RWPE2 (cell line): Measurements from ENCODE around the gene DCST2.

Source experiments
- ATAC-seq: fragments of 200-7000 bp; cut with Tn5 transposase; 3 replicates; pipeline ENCODE4 v1.9.1; 2021; ENCODE audit warnings: low read depth
- DNase-seq: peaks from one replicate; pipeline ENCODE4 v3.0.0-alpha.2; 2020; ENCODE audit warnings: low spot score
- H3K27ac ChIP-seq: fragments of 450-650 bp; 2 replicates; pipeline ENCODE4 v1.5.1; 2017; ENCODE audit warnings: mild to moderate bottlenecking; ENCODE audit not compliant: poor library complexity, severe bottlenecking
- H3K27me3 ChIP-seq: fragments of 250-450 bp; sonication (Bioruptor Pico); 2 replicates; pipeline ENCODE4 v1.5.1; 2021; ENCODE audit warnings: mild to moderate bottlenecking, moderate library complexity; ENCODE audit not compliant: insufficient read depth, poor library complexity, severe bottlenecking
- H3K36me3 ChIP-seq: fragments of 250-450 bp; sonication (Bioruptor Pico); 2 replicates; pipeline ENCODE4 v1.5.1; 2020; ENCODE audit warnings: low read depth, mild to moderate bottlenecking, moderate library complexity
- H3K4me1 ChIP-seq: fragments of 250-450 bp; sonication (Bioruptor Pico); 2 replicates; pipeline ENCODE4 v1.5.1; 2021; ENCODE audit warnings: mild to moderate bottlenecking, moderate library complexity; ENCODE audit not compliant: insufficient read depth, poor library complexity, severe bottlenecking
- H3K4me3 ChIP-seq: fragments of 250-450 bp; sonication (Bioruptor Pico); 2 replicates; pipeline ENCODE4 v1.5.1; 2021; ENCODE audit warnings: mild to moderate bottlenecking, moderate library complexity; ENCODE audit not compliant: severe bottlenecking
- H3K9me3 ChIP-seq: fragments of 250-450 bp; sonication (Bioruptor Pico); 2 replicates; pipeline ENCODE4 v1.5.1; 2021; ENCODE audit warnings: mild to moderate bottlenecking, moderate library complexity; ENCODE audit not compliant: severe bottlenecking
- CTCF ChIP-seq: fragments of 450-650 bp; IDR thresholded peaks from one replicate; pipeline ENCODE4 v1.5.1; 2017; ENCODE audit warnings: mild to moderate bottlenecking, moderate library complexity; ENCODE audit not compliant: poor library complexity, severe bottlenecking

The DCST2 gene

DNA sequence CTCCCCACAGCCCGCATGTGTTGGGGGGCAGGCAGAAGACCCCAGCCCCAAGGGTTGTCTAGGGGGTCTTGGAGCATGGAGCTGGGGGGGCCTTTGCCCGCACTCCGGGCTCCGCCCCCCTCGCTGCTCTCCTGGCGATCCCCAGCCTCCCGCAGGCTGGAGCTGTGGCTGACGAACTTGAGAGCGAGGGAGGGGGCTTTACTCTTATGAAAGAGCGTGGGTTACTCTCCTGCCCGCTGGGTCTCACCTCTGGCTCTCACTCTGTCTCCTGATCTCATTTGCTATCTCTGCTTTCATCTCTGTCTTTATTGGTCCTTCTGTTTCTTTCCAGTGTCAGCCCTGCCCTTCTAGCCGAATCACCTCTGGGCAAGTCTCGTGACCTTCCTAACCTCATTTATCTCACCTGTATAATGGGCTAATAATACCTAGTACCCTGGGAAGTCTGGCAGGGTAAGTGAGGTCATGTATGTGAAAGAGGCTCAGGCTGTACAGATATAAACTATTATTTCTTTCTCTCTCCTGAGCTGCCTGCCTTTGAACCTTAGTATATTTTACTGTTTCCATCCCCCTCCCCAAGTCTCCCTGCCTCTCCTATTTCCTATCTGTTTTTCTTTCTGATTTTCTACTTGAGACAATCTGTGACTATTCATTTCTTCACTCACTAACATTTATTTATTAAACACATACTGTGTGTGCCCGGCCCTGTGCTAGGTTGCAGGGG is 30.7 kb upstream of the DCST2 start:
- no peak for DNase-seq
- peak; percentile 12 for ATAC-seq
- Histone ChIP-seq H3K27ac (peak overlapping the region; percentile 57), H3K27me3 (no peaks in the 10 kb centered on the region), H3K4me3 (peak overlapping the region; percentile 59), H3K9me3 (no peaks in the 10 kb centered on the region), H3K4me1 (no peaks in the 10 kb centered on the region), H3K36me3 (peaks cover 19% of the 10 kb centered on the region)
- TF ChIP-seq CTCF, result no peak

DNA sequence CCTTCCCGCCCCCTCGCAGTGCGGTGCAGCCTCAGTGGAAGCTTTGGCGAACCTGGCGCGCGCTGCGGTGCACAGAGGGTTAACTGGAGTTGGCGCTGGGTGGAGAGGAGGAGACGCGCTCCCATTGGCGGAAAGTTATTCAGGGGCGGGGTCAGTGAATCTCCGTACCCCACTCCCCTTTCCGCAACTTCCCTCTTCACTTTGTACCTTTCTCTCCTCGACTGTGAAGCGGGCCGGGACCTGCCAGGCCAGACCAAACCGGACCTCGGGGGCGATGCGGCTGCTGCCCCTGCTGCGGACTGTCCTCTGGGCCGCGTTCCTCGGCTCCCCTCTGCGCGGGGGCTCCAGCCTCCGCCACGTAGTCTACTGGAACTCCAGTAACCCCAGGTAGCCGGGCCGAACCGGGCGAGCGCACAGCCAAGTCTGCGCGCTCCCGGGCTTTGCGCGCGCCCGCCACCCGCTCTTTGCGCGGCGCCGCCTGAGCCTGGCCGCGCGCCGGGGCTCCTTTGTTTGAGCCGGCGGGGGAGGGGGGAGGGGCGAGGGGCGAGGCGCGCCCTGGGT is 30.0 kb upstream of the DCST2 start, which contains the start of gene EFNA4:
EFNA4 (plus strand) TSS at position 191 of the 561 bp plus-strand sequence; CDS start at position 275, 84 bp downstream.
- peak within 1 kb of the TSS; percentile 57 for H3K27ac ChIP-seq
- TF ChIP-seq CTCF, result no peak

GRCh38 chr1:155062702-155063411 is 29.3 kb upstream of the DCST2 start:
- no peaks in the 10 kb centered on the region for H3K9me3 ChIP-seq
- H3K36me3 ChIP-seq, result peaks cover 33% of the 10 kb centered on the region
- H3K4me3 ChIP-seq, result peak overlapping the region; percentile 59
- peak; percentile 6; the same call in 1 of the 3 replicates for ATAC-seq
- no peaks in the 10 kb centered on the region for H3K27me3 ChIP-seq
- no peaks in the 10 kb centered on the region for H3K4me1 ChIP-seq
- peak overlapping the region; percentile 57 for H3K27ac ChIP-seq
- TF ChIP-seq CTCF, result no peak
- peak; percentile 64 for DNase-seq

More for the DNA sequence above, 30.0 kb upstream of the DCST2 start, which contains the start of gene EFNA4:
- H3K9me3 ChIP-seq, result no peaks in the 10 kb centered on the region
- ATAC-seq (peak; percentile 80), DNase-seq (peak; percentile 89)
- peak within 1 kb of the TSS; percentile 59 for H3K4me3 ChIP-seq
- no peaks in the 10 kb centered on the region for H3K27me3 ChIP-seq
- no peaks in the 10 kb centered on the region for H3K4me1 ChIP-seq
- H3K36me3 ChIP-seq, result peaks cover 25% of the 10 kb centered on the region

DNA sequence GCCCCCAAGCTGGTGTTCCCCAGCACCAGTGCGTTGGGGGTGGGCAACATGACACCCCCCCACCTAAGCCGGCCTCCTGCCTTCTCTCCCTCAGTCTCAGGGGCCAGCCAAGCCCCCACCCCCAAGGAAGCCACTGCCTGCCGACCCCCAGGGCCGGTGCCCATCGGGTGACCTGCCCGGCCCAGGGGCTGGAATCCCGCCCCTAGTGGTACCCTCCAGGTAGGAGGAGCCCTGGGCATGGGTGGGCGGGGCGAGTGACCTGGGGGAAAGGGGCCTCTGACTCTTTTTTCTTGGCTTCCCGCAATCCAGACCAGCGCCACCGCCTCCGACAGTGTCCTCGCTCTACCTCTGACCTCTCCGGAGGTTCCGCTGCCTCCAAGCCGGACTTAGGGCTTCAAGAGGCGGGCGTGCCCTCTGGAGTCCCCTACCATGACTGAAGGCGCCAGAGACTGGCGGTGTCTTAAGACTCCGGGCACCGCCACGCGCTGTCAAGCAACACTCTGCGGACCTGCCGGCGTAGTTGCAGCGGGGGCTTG is 28.6 kb upstream of the DCST2 start:
- TF ChIP-seq CTCF, result no peak
- peak; percentile 70 for DNase-seq
- no peaks in the 10 kb centered on the region for H3K9me3 ChIP-seq
- ATAC-seq, result no peak
- peaks cover 39% of the 10 kb centered on the region for H3K36me3 ChIP-seq
- no peak overlapping the region for H3K4me3 ChIP-seq
- H3K27me3 ChIP-seq, result no peaks in the 10 kb centered on the region
- no peak overlapping the region for H3K27ac ChIP-seq
- no peaks in the 10 kb centered on the region for H3K4me1 ChIP-seq
